Hepatocyte (in vitro differentiated cells): ENCODE data around the gene ANKRD31. TPM values are rescaled to one million over a fixed set of nuclear protein-coding genes. Genes with fewer than 3 reads are reported as not detected.

ENCODE experiments used
- DNase-seq: peaks from one replicate; pipeline ENCODE4 v3.0.0-alpha.2; 2016; ENCODE audit warnings: low spot score
- H2AFZ ChIP-seq: fragments of 200-600 bp; sonication (generic); 2 replicates; pipeline ENCODE4 v1.6.0; 2016; ENCODE audit warnings: antibody characterized with exemption, mild to moderate bottlenecking
- H3K27ac ChIP-seq: fragments of 200-600 bp; sonication (generic); 2 replicates; pipeline ENCODE4 v1.5.1; 2016; ENCODE audit warnings: mild to moderate bottlenecking
- H3K27me3 ChIP-seq: fragments of 200-600 bp; sonication (generic); 2 replicates; pipeline ENCODE4 v1.6.1; 2016
- H3K36me3 ChIP-seq: fragments of 200-600 bp; sonication (generic); replicated peaks from 2 replicates; pipeline ENCODE4 v1.5.1; 2016; ENCODE audit warnings: low read depth; ENCODE audit not compliant: insufficient read depth
- H3K4me1 ChIP-seq: fragments of 200-600 bp; sonication (generic); 2 replicates; pipeline ENCODE4 v1.5.1; 2016; ENCODE audit warnings: mild to moderate bottlenecking, moderate library complexity; ENCODE audit not compliant: insufficient read depth
- H3K4me2 ChIP-seq: fragments of 200-600 bp; sonication (generic); 2 replicates; pipeline ENCODE4 v1.6.0; 2016
- H3K4me3 ChIP-seq: fragments of 200-600 bp; sonication (generic); 2 replicates; pipeline ENCODE4 v1.5.1; 2016; ENCODE audit warnings: mild to moderate bottlenecking
- H3K79me2 ChIP-seq: fragments of 200-600 bp; sonication (generic); 2 replicates; pipeline ENCODE4 v1.6.0; 2017; ENCODE audit warnings: mild to moderate bottlenecking
- H3K9me2 ChIP-seq: fragments of 200-600 bp; sonication (generic); replicated peaks from 2 replicates; pipeline ENCODE4 v1.6.0; 2017; ENCODE audit warnings: mild to moderate bottlenecking; ENCODE audit not compliant: insufficient read depth
- H3K9me3 ChIP-seq: fragments of 200-600 bp; sonication (generic); 2 replicates; pipeline ENCODE4 v1.5.1; 2016; ENCODE audit warnings: low read depth, mild to moderate bottlenecking
- H4K20me1 ChIP-seq: fragments of 200-600 bp; sonication (generic); 2 replicates; pipeline ENCODE4 v1.6.0; 2016; ENCODE audit warnings: mild to moderate bottlenecking; ENCODE audit not compliant: insufficient read depth, poor library complexity, severe bottlenecking
- CTCF ChIP-seq: fragments of 200-600 bp; sonication (generic); IDR thresholded peaks from 2 replicates; pipeline ENCODE4 v1.5.1; 2016; ENCODE audit warnings: antibody characterized with exemption, mild to moderate bottlenecking; ENCODE audit not compliant: poor library complexity
- EZH2 ChIP-seq: fragments of 200-600 bp; sonication (generic); IDR thresholded peaks from 2 replicates; pipeline ENCODE4 v1.6.1; 2016; ENCODE audit warnings: antibody characterized with exemption, mild to moderate bottlenecking, borderline replicate concordance
- EZH2phosphoT487 ChIP-seq: fragments of 200-600 bp; sonication (generic); IDR thresholded peaks from one replicate; pipeline ENCODE4 v1.6.1; 2018; ENCODE audit warnings: antibody characterized with exemption, mild to moderate bottlenecking, low read depth, moderate library complexity; ENCODE audit not compliant: unreplicated experiment, severe bottlenecking
- WGBS: methylation state at CpG from one replicate; pipeline ENCODE4 v1.1.6; 2016; ENCODE audit warnings: low lambda C conversion rate; ENCODE audit errors: missing lambda C conversion rate; 5-methylcytosine and 5-hydroxymethylcytosine counted together
- polyA plus RNA-seq: library from polyadenylated mRNA; unstranded; fragments of >200 nt; fragmentation: Nextera tagmentation; extraction: Ambion mirVana; gene quantifications from 2 replicates; pipeline ENCODE4 v1.2.1, GENCODE V29; 2016
- total RNA-seq: library from RNA; depleted of rRNA; stranded (reverse); fragments of >200 nt; gene quantifications from 2 replicates; pipeline ENCODE4 v1.2.3, GENCODE V29; 2014

Gene ANKRD31
- total and polyA plus RNA-seq, 2 experiments from 2014 or later, result 0.19 to 0.47 TPM

- 92% methylated on average over 1 of the region's 1 CpG for WGBS
- Histone ChIP-seq H3K9me3 (no peaks in the 10 kb centered on the region), H2AFZ (no peak overlapping the region), H3K4me1 (peaks cover 11% of the 10 kb centered on the region), H3K4me3 (no peak overlapping the region), H4K20me1 (no peaks in the 10 kb centered on the region), H3K27me3 (no peaks in the 10 kb centered on the region), H3K9me2 (no peaks in the 10 kb centered on the region), H3K4me2 (no peak overlapping the region), H3K27ac (no peak overlapping the region), H3K36me3 (no peaks in the 10 kb centered on the region), H3K79me2 (peaks cover 9% of the 10 kb centered on the region)
- TF ChIP-seq CTCF, result no peak
- no peak for DNase-seq
Measured at GRCh38 chr5:75042522-75042921, 194.2 kb downstream of the ANKRD31 start.

- H3K79me2 ChIP-seq, result peaks cover 9% of the 10 kb centered on the region
- no peaks in the 10 kb centered on the region for H4K20me1 ChIP-seq
- H2AFZ ChIP-seq, result no peak overlapping the region
- no peaks in the 10 kb centered on the region for H3K9me2 ChIP-seq
- H3K9me3 ChIP-seq, result no peaks in the 10 kb centered on the region
- no peak overlapping the region for H3K4me2 ChIP-seq
- TF ChIP-seq CTCF, result no peak
- no peak for TF ChIP-seq EZH2phosphoT487
- no peak for TF ChIP-seq EZH2
- DNase-seq, result no peak
- H3K4me3 ChIP-seq, result no peak overlapping the region
- H3K27me3 ChIP-seq, result no peaks in the 10 kb centered on the region
- H3K36me3 ChIP-seq, result no peaks in the 10 kb centered on the region
- H3K27ac ChIP-seq, result no peak overlapping the region
- no peaks in the 10 kb centered on the region for H3K4me1 ChIP-seq
- WGBS, result 76% methylated on average over 4 of the region's 4 CpGs
Measured at GRCh38 chr5:75040973-75041372, 195.7 kb downstream of the ANKRD31 start.

GRCh38 chr5:75037106-75037505, 199.6 kb downstream of the ANKRD31 start:
- Histone ChIP-seq H4K20me1 (no peaks in the 10 kb centered on the region), H3K27me3 (no peaks in the 10 kb centered on the region), H3K79me2 (no peaks in the 10 kb centered on the region), H3K9me3 (no peaks in the 10 kb centered on the region), H2AFZ (no peak overlapping the region), H3K4me3 (no peak overlapping the region), H3K4me2 (peak overlapping the region; percentile 36), H3K36me3 (no peaks in the 10 kb centered on the region), H3K9me2 (no peaks in the 10 kb centered on the region), H3K27ac (peak overlapping the region; percentile 84), H3K4me1 (no peaks in the 10 kb centered on the region)
- DNase-seq, result peak; percentile 84
- WGBS, result 48% methylated on average over 4 of the region's 4 CpGs
- TF ChIP-seq CTCF, result no peak
- TF ChIP-seq EZH2phosphoT487, result no peak
- no peak for TF ChIP-seq EZH2

GRCh38 chr5:75034137-75034739, 202.4 kb downstream of the ANKRD31 start:
- H3K27me3 ChIP-seq, result no peaks in the 10 kb centered on the region
- no peaks in the 10 kb centered on the region for H4K20me1 ChIP-seq
- H3K27ac ChIP-seq, result no peak overlapping the region
- no peaks in the 10 kb centered on the region for H3K9me3 ChIP-seq
- no peaks in the 10 kb centered on the region for H3K4me1 ChIP-seq
- no peaks in the 10 kb centered on the region for H3K79me2 ChIP-seq
- no peak for TF ChIP-seq CTCF
- no peak for TF ChIP-seq EZH2phosphoT487
- H3K36me3 ChIP-seq, result no peaks in the 10 kb centered on the region
- WGBS, result 83% methylated on average over 6 of the region's 6 CpGs
- H3K4me3 ChIP-seq, result no peak overlapping the region
- no peak overlapping the region for H2AFZ ChIP-seq
- DNase-seq, result peak; percentile 17
- H3K4me2 ChIP-seq, result no peak overlapping the region
- H3K9me2 ChIP-seq, result no peaks in the 10 kb centered on the region
